Liver (tissue), 9 donors: ENCODE results near the gene ULK4. TPM values are rescaled to one million over a fixed set of nuclear protein-coding genes. Genes with fewer than 3 reads are reported as not detected.

Experiments used
- DNase-seq: peaks from one replicate; pipeline ENCODE4 v3.0.0-alpha.2; 2017; ENCODE audit warnings: low spot score
- H3K27ac ChIP-seq, 2 donors: one replicate each; pipeline ENCODE4 v1.7.0; 2013; ENCODE audit warnings: inconsistent platforms in 2 of 2, low read length in 2 of 2, control low read depth in 1 of 2, low read depth in 1 of 2, mild to moderate bottlenecking in 1 of 2
- H3K27me3 ChIP-seq, 4 donors: one replicate each; pipeline versions ENCODE4 v1.6.1 to v1.7.0; 2013; ENCODE audit warnings: low read length in 3 of 4, inconsistent platforms in 1 of 4, mild to moderate bottlenecking in 1 of 4, moderate library complexity in 1 of 4; ENCODE audit not compliant: control insufficient read depth in 4 of 4, insufficient read depth in 4 of 4
- H3K36me3 ChIP-seq, 4 donors: one replicate each; pipeline versions ENCODE4 v1.6.1 to v1.7.0; 2013; ENCODE audit warnings: low read length in 3 of 4, mild to moderate bottlenecking in 3 of 4, low read depth in 1 of 4, moderate library complexity in 1 of 4; ENCODE audit not compliant: control insufficient read depth in 4 of 4, insufficient read depth in 3 of 4
- H3K4me1 ChIP-seq, 4 donors: one replicate each; pipeline versions ENCODE4 v1.6.1 to v1.7.0; 2013; ENCODE audit warnings: low read length in 3 of 4, mild to moderate bottlenecking in 3 of 4, moderate library complexity in 1 of 4; ENCODE audit not compliant: control insufficient read depth in 4 of 4, insufficient read depth in 4 of 4
- H3K4me3 ChIP-seq, 3 donors: one replicate each; pipeline versions ENCODE4 v1.6.1 to v1.7.0; 2013; ENCODE audit warnings: low read length in 3 of 3, control low read depth in 1 of 3, low read depth in 1 of 3, mild to moderate bottlenecking in 1 of 3
- H3K9ac ChIP-seq, 2 donors: one replicate each; pipeline ENCODE4 v1.7.0; 2013; ENCODE audit warnings: low read length in 2 of 2, mild to moderate bottlenecking in 2 of 2, moderate library complexity in 2 of 2, control low read depth in 1 of 2, low read depth in 1 of 2
- H3K9me3 ChIP-seq, 4 donors: one replicate each; pipeline versions ENCODE4 v1.6.1 to v1.7.0; 2013; ENCODE audit warnings: low read length in 3 of 4; ENCODE audit not compliant: control insufficient read depth in 4 of 4
- ATF3 ChIP-seq: IDR thresholded peaks from 2 replicates; pipeline ENCODE4 v1.6.1; 2016; ENCODE audit warnings: antibody characterized with exemption
- CTCF ChIP-seq: fragments of 150-350 bp; IDR thresholded peaks from 2 replicates; pipeline ENCODE4 v1.5.1; 2017; ENCODE audit warnings: improper control_type of control experiment, low read depth, low read length; ENCODE audit not compliant: missing input control
- EGR1 ChIP-seq, 2 donors: IDR thresholded peaks; 2 replicates each; pipeline ENCODE4 v1.6.1; 2016 to 2018; ENCODE audit warnings: antibody characterized with exemption in 2 of 2, low read depth in 2 of 2
- FOXA1 ChIP-seq: IDR thresholded peaks from 2 replicates; pipeline ENCODE4 v1.6.1; 2016; ENCODE audit warnings: antibody characterized with exemption
- FOXA2 ChIP-seq: IDR thresholded peaks from 2 replicates; pipeline ENCODE4 v1.6.1; 2016; ENCODE audit warnings: antibody characterized with exemption
- GABPA ChIP-seq, 2 donors: IDR thresholded peaks in 1 of 2; conservative IDR thresholded peaks in 1 of 2; 2 replicates each; pipeline ENCODE4 v1.6.1; 2016; ENCODE audit warnings: antibody characterized with exemption in 2 of 2, mild to moderate bottlenecking in 1 of 2, moderate library complexity in 1 of 2
- HNF4A ChIP-seq, 2 donors: conservative IDR thresholded peaks; 2 replicates each; pipeline ENCODE4 v1.6.1; 2016; ENCODE audit warnings: antibody characterized with exemption in 2 of 2, mild to moderate bottlenecking in 2 of 2
- HNF4G ChIP-seq: IDR thresholded peaks from 2 replicates; pipeline ENCODE4 v1.6.1; 2016; ENCODE audit warnings: antibody characterized with exemption
- JUND ChIP-seq, 2 donors: IDR thresholded peaks; 2 replicates each; pipeline ENCODE4 v1.6.1; 2016; ENCODE audit warnings: antibody characterized with exemption in 2 of 2
- NR2F2 ChIP-seq: IDR thresholded peaks from 2 replicates; pipeline ENCODE4 v1.6.1; 2016; ENCODE audit warnings: antibody characterized with exemption
- RAD21 ChIP-seq, 2 donors: IDR thresholded peaks; 2 replicates each; pipeline ENCODE4 v1.6.1; 2016; ENCODE audit warnings: antibody characterized with exemption in 2 of 2, mild to moderate bottlenecking in 2 of 2
- RXRA ChIP-seq, 2 donors: IDR thresholded peaks; 2 replicates each; pipeline ENCODE4 v1.6.1; 2017 to 2018; ENCODE audit warnings: antibody characterized with exemption in 2 of 2, mild to moderate bottlenecking in 1 of 2
- SP1 ChIP-seq: IDR thresholded peaks from 2 replicates; pipeline ENCODE4 v1.6.1; 2018; ENCODE audit warnings: antibody characterized with exemption, mild to moderate bottlenecking
- TAF1 ChIP-seq: conservative IDR thresholded peaks from 2 replicates; pipeline ENCODE4 v1.6.1; 2016; ENCODE audit warnings: antibody characterized with exemption, mild to moderate bottlenecking
- YY1 ChIP-seq: IDR thresholded peaks from 2 replicates; pipeline ENCODE4 v1.6.1; 2016; ENCODE audit warnings: antibody characterized with exemption, mild to moderate bottlenecking
- WGBS: extraction: QIAGEN DNeasy Blood & Tissue Kit; methylation state at CpG from one replicate; pipeline ENCODE4 v1.1.7; 2013; 5-methylcytosine and 5-hydroxymethylcytosine counted together
- polyA plus RNA-seq, 2 donors: library from polyadenylated mRNA; stranded (reverse) in 1 of 2; unstranded in 1 of 2; fragments of 200-250 nt in 1 of 2; fragments of >200 nt in 1 of 2; fragmentation: Nextera tagmentation in 1 of 2; extraction: Ambion mirVana in 1 of 2; gene quantifications; one replicate each; pipeline versions ENCODE4 v1.2.1 to v1.2.3, GENCODE V29; 2013 to 2015
- total RNA-seq, 2 donors: library from RNA; depleted of rRNA; stranded (reverse); fragments of >200 nt; gene quantifications; one replicate each; pipeline ENCODE4 v1.2.3, GENCODE V29; 2014
- TF ChIP-seq, protein P1 (sequence below): IDR thresholded peaks from 2 replicates; pipeline ENCODE4 v1.6.1; 2016; ENCODE audit warnings: antibody characterized with exemption, mild to moderate bottlenecking
- TF ChIP-seq, protein P2 (sequence below): IDR thresholded peaks from 2 replicates; pipeline ENCODE4 v1.6.1; 2016; ENCODE audit warnings: antibody characterized with exemption
- TF ChIP-seq, protein P3 (sequence below): IDR thresholded peaks from 2 replicates; pipeline ENCODE4 v1.6.1; 2016; ENCODE audit warnings: antibody characterized with exemption
- donor health status: healthy.
- donor health status: healthy.
- donor health status: healthy.
- donor health status: healthy.
- donor health status: healthy.

ULK4 gene
- total and polyA plus RNA-seq, 4 donors = 1.1 to 11.5 (median 3.2) TPM

- 3% methylated on average over 45 of the region's 45 CpGs for WGBS
- Histone ChIP-seq H3K4me3 (peak overlapping the region; percentile 61 to 79 (median 78)), H3K27me3 (no peaks in the 10 kb centered on the region), H3K9me3 (no peaks in the 10 kb centered on the region), H3K4me1 (peaks cover 3 to 7% (median 6%) of the 10 kb centered on the region in 4 donors), H3K36me3 (no peaks in the 10 kb centered on the region), H3K27ac (peak overlapping the region; percentile 58 to 83), H3K9ac (peak overlapping the region; percentile 54 to 62)
- no peak for TF ChIP-seq CTCF
- TF ChIP-seq JUND (IDR thresholded peaks at IDR 0.05) = no peak
- TF ChIP-seq RXRA (IDR thresholded peaks at IDR 0.05) = no peak
- no peak for TF ChIP-seq HNF4A (conservative IDR thresholded peaks at IDR 0.05)
- TF ChIP-seq EGR1 (IDR thresholded peaks at IDR 0.05; ENCODE audit: low read depth in 2 of 2) = no peak
- peak; percentile 53 for DNase-seq
These were observed 815 bp downstream of the ULK4 start for GRCh38 chr3:41960826-41961750.

DNA sequence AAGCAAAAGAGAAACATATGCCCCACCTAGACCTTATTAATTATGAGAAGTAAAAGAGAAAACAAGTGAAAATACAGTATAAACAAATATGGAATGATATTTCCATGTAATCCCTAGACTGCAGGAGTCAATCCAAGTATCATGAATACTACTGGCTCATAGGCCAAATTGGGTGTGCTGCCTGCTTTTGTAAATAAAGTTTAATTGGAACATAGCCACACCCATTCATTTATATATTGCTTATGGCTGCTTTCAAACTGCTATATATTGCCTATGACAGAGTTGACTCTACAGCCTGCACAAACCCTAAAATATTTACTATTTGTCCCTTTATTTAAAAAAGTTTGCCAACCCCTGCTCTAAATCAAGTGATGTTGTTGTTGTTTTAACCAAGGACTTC is 5.3 kb downstream of the ULK4 start:
- no peak overlapping the region for H3K9ac ChIP-seq
- H3K27ac ChIP-seq = no peak overlapping the region
- H3K9me3 ChIP-seq = no peaks in the 10 kb centered on the region
- no peaks in the 10 kb centered on the region for H3K27me3 ChIP-seq
- H3K4me3 ChIP-seq = no peak overlapping the region
- peaks cover 0 to 3% (median 0%) of the 10 kb centered on the region in 4 donors for H3K36me3 ChIP-seq
- peaks cover 3 to 7% (median 6%) of the 10 kb centered on the region in 4 donors for H3K4me1 ChIP-seq
- TF ChIP-seq FOXA1 (no peak), YY1 (no peak), HNF4G (no peak), EGR1 (IDR thresholded peaks at IDR 0.05; ENCODE audit: low read depth in 2 of 2) (no peak), TAF1 (no peak), NR2F2 (no peak), RXRA (IDR thresholded peaks at IDR 0.05) (no peak), ATF3 (no peak), JUND (IDR thresholded peaks at IDR 0.05) (no peak), HNF4A (conservative IDR thresholded peaks at IDR 0.05) (no peak), GABPA (IDR thresholded peaks at IDR 0.05 in 1 of 2, conservative IDR thresholded peaks at IDR 0.05 in 1 of 2) (no peak), SP1 (no peak), RAD21 (IDR thresholded peaks at IDR 0.05) (no peak), CTCF (no peak), FOXA2 (no peak)
- TF ChIP-seq, protein P1, sequence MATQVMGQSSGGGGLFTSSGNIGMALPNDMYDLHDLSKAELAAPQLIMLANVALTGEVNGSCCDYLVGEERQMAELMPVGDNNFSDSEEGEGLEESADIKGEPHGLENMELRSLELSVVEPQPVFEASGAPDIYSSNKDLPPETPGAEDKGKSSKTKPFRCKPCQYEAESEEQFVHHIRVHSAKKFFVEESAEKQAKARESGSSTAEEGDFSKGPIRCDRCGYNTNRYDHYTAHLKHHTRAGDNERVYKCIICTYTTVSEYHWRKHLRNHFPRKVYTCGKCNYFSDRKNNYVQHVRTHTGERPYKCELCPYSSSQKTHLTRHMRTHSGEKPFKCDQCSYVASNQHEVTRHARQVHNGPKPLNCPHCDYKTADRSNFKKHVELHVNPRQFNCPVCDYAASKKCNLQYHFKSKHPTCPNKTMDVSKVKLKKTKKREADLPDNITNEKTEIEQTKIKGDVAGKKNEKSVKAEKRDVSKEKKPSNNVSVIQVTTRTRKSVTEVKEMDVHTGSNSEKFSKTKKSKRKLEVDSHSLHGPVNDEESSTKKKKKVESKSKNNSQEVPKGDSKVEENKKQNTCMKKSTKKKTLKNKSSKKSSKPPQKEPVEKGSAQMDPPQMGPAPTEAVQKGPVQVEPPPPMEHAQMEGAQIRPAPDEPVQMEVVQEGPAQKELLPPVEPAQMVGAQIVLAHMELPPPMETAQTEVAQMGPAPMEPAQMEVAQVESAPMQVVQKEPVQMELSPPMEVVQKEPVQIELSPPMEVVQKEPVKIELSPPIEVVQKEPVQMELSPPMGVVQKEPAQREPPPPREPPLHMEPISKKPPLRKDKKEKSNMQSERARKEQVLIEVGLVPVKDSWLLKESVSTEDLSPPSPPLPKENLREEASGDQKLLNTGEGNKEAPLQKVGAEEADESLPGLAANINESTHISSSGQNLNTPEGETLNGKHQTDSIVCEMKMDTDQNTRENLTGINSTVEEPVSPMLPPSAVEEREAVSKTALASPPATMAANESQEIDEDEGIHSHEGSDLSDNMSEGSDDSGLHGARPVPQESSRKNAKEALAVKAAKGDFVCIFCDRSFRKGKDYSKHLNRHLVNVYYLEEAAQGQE = no peak
- TF ChIP-seq, protein P2, sequence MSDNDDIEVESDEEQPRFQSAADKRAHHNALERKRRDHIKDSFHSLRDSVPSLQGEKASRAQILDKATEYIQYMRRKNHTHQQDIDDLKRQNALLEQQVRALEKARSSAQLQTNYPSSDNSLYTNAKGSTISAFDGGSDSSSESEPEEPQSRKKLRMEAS = no peak
- TF ChIP-seq, protein P3, sequence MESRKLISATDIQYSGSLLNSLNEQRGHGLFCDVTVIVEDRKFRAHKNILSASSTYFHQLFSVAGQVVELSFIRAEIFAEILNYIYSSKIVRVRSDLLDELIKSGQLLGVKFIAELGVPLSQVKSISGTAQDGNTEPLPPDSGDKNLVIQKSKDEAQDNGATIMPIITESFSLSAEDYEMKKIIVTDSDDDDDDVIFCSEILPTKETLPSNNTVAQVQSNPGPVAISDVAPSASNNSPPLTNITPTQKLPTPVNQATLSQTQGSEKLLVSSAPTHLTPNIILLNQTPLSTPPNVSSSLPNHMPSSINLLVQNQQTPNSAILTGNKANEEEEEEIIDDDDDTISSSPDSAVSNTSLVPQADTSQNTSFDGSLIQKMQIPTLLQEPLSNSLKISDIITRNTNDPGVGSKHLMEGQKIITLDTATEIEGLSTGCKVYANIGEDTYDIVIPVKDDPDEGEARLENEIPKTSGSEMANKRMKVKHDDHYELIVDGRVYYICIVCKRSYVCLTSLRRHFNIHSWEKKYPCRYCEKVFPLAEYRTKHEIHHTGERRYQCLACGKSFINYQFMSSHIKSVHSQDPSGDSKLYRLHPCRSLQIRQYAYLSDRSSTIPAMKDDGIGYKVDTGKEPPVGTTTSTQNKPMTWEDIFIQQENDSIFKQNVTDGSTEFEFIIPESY = no peak
- no peak for DNase-seq
